ENCODE results near the gene PI4KA.

Gene PI4KA

GRCh38 chr22:20659258-20659657, 199.4 kb downstream of the PI4KA start:
- DNase-seq, result no peak

GRCh38 chr22:20658433-20659222, 200.0 kb downstream of the PI4KA start:
- no peak for DNase-seq

- DNase-seq, result no peak
These were observed 200.6 kb downstream of the PI4KA start for GRCh38 chr22:20657963-20658362.
